Stomach (tissue), 9 donors: ENCODE results near the gene ARL8B. TPM values are rescaled to one million over a fixed set of nuclear protein-coding genes. Genes with fewer than 3 reads are reported as not detected.

Source experiments
- DNase-seq, 2 donors: peaks; one replicate each; pipeline versions ENCODE4 v3.0.0 to v3.0.0-alpha.2; 2013 to 2019
- H3K27ac ChIP-seq, 5 donors: fragments of 200-600 bp in 4 of 5; sonication (generic) in 4 of 5; one replicate each; pipeline ENCODE4 v1.5.1; 2013 to 2019; ENCODE audit warnings: mild to moderate bottlenecking in 1 of 5, moderate library complexity in 1 of 5
- H3K27me3 ChIP-seq, 3 donors: fragments of 200-600 bp; sonication (generic); one replicate each; pipeline ENCODE4 v1.5.1; 2017 to 2019; ENCODE audit warnings: mixed run types in 1 of 3
- H3K36me3 ChIP-seq, 4 donors: fragments of 200-600 bp; sonication (generic); 1 replicate in 3 of 4; 2 replicates in 1 of 4; pipeline ENCODE4 v1.5.1; 2016 to 2019
- H3K4me1 ChIP-seq, 4 donors: fragments of 200-600 bp; sonication (generic); one replicate each; pipeline ENCODE4 v1.5.1; 2016 to 2019
- H3K4me3 ChIP-seq, 4 donors: fragments of 200-600 bp; sonication (generic) in 3 of 4; one replicate each; pipeline ENCODE4 v1.5.1; 2016 to 2019; ENCODE audit warnings: mild to moderate bottlenecking in 1 of 4
- H3K9me3 ChIP-seq, 4 donors: fragments of 200-600 bp; sonication (generic); one replicate each; pipeline ENCODE4 v1.5.1; 2016 to 2019
- CTCF ChIP-seq, 7 experiments: fragments of 450-650 bp in 4 of 7; fragments of 200-600 bp in 3 of 7; sonication (generic) in 3 of 7; IDR thresholded peaks; one replicate each; pipeline ENCODE4 v1.5.1; 2016 to 2019; ENCODE audit warnings: antibody characterized with exemption in 7 of 7, control low read depth in 2 of 7, mild to moderate bottlenecking in 1 of 7
- EP300 ChIP-seq: sonication (generic); formaldehyde crosslinking; IDR thresholded peaks from one replicate; pipeline ENCODE4 v1.6.1; 2017; ENCODE audit warnings: antibody characterized with exemption
- POLR2A ChIP-seq, 4 donors: fragments of 450-650 bp; IDR thresholded peaks; one replicate each; pipeline ENCODE4 v1.6.1; 2016; ENCODE audit warnings: antibody characterized with exemption in 4 of 4, control low read depth in 2 of 4, mild to moderate bottlenecking in 1 of 4, moderate library complexity in 1 of 4
- POLR2AphosphoS5 ChIP-seq, 3 donors: sonication (generic); formaldehyde crosslinking; IDR thresholded peaks; one replicate each; pipeline ENCODE4 v1.6.1; 2016; ENCODE audit warnings: antibody characterized with exemption in 3 of 3
- WGBS, 5 donors: extraction: QIAGEN DNeasy Blood & Tissue Kit in 3 of 5; methylation state at CpG; one replicate each; pipeline versions ENCODE4 v1.1.5 to v1.1.7; 2013 to 2018; 5-methylcytosine and 5-hydroxymethylcytosine counted together
- intact Hi-C: fragments of 100-400 bp; cut with DNase I; formaldehyde crosslinking; loops from one replicate; pipeline ENCODE4 v1.15.1; 2023; ENCODE audit warnings: low total_unique reads
- polyA plus RNA-seq, 3 donors: library from polyadenylated mRNA; stranded (reverse); fragments of 200-250 nt; gene quantifications; one replicate each; pipeline ENCODE4 v1.2.3, GENCODE V29; 2013
- total RNA-seq, 5 donors: library from RNA; depleted of rRNA; stranded (reverse); fragments of >200 nt; gene quantifications; one replicate each; pipeline versions ENCODE4 v1.1.0 to v1.2.3, GENCODE V29; 2014 to 2016
- donor health status: healthy with polysubstance abuse.
- donor health status: Bipolar disorder and iron deficiency.
- donor health status: healthy.

The ARL8B gene
- total and polyA plus RNA-seq, 8 donors = 14.8 to 73.6 (median 34.5) TPM

- Histone ChIP-seq H3K36me3 (peaks cover 17 to 39% (median 33%) of the 10 kb centered on the region in 4 donors), H3K27me3 (no peaks in the 10 kb centered on the region), H3K27ac (no peak overlapping the region), H3K4me1 (peaks cover 18 to 46% (median 32%) of the 10 kb centered on the region in 4 donors), H3K4me3 (no peak overlapping the region), H3K9me3 (no peaks in the 10 kb centered on the region)
- DNase-seq = no peak
- WGBS, 5 donors = 63 to 73% (median 65%) methylated on average over 6 of the region's 6 CpGs
- TF ChIP-seq CTCF (IDR thresholded peaks at IDR 0.05) (no peak), POLR2A (IDR thresholded peaks at IDR 0.05) (no peak), POLR2AphosphoS5 (IDR thresholded peaks at IDR 0.05) (no peak), EP300 (no peak)
- intact Hi-C loops = loop anchor here (10.0 kb wide), 1 partner anchor 60 kb away; the partner anchor contains the start of gene ARL8B
Observed at GRCh38 chr3:5184499-5184898, 62.4 kb downstream of the ARL8B start.

GRCh38 chr3:5185093-5185673 is 63.1 kb downstream of the ARL8B start:
- Histone ChIP-seq H3K9me3 (no peaks in the 10 kb centered on the region), H3K4me3 (no peak overlapping the region), H3K27me3 (no peaks in the 10 kb centered on the region), H3K27ac (peak overlapping the region in 3 of 5 donors; percentile 39 to 100 (median 99)), H3K4me1 (peaks cover 21 to 53% (median 38%) of the 10 kb centered on the region in 4 donors), H3K36me3 (peaks cover 11 to 32% (median 26%) of the 10 kb centered on the region in 4 donors)
- TF ChIP-seq EP300 = no peak
- TF ChIP-seq CTCF (IDR thresholded peaks at IDR 0.05) = no peak
- intact Hi-C loops = loop anchor here (10.0 kb wide), 1 partner anchor 60 kb away; the partner anchor contains the start of gene ARL8B
- WGBS, 5 donors = 44 to 61% (median 54%) methylated on average over 5 of the region's 5 CpGs
- DNase-seq = no peak

- Histone ChIP-seq H3K4me1 (peaks cover 30 to 62% (median 48%) of the 10 kb centered on the region in 4 donors), H3K27ac (peak overlapping the region; percentile 16 to 100 (median 99)), H3K27me3 (no peaks in the 10 kb centered on the region), H3K36me3 (peaks cover 11 to 21% (median 16%) of the 10 kb centered on the region in 4 donors), H3K9me3 (no peaks in the 10 kb centered on the region), H3K4me3 (peak overlapping the region; percentile 68 to 96 (median 87))
- intact Hi-C loops = loop anchor here (10.0 kb wide), 1 partner anchor 61 kb away; the partner anchor contains the start of gene ARL8B
- TF ChIP-seq EP300 (no peak), POLR2AphosphoS5 (IDR thresholded peaks at IDR 0.05) (no peak), POLR2A (IDR thresholded peaks at IDR 0.05) (no peak), CTCF (IDR thresholded peaks at IDR 0.05) (no peak)
- DNase-seq = peak in 1 of 2 donors; percentile 30
- WGBS, 5 donors = 38 to 58% (median 46%) methylated on average over 6 of the region's 6 CpGs
Observed at GRCh38 chr3:5186089-5186857, 64.2 kb downstream of the ARL8B start.

- WGBS, 5 donors = 4 to 14% (median 5%) methylated on average over 8 of the region's 8 CpGs
- Histone ChIP-seq H3K27ac (peak overlapping the region; percentile 47 to 100 (median 99)), H3K36me3 (peaks cover 6 to 16% (median 11%) of the 10 kb centered on the region in 4 donors), H3K27me3 (no peaks in the 10 kb centered on the region), H3K9me3 (no peaks in the 10 kb centered on the region), H3K4me1 (peaks cover 30 to 67% (median 53%) of the 10 kb centered on the region in 4 donors), H3K4me3 (peak overlapping the region; percentile 68 to 96 (median 87))
- DNase-seq = peak in 1 of 2 donors; percentile 62
- TF ChIP-seq EP300 (no peak), CTCF (IDR thresholded peaks at IDR 0.05) (no peak), POLR2A (IDR thresholded peaks at IDR 0.05) (no peak), POLR2AphosphoS5 (IDR thresholded peaks at IDR 0.05) (no peak)
- intact Hi-C loops = loop anchor here (10.0 kb wide), 1 partner anchor 62 kb away; the partner anchor contains the start of gene ARL8B
Observed at GRCh38 chr3:5186858-5187155, 64.7 kb downstream of the ARL8B start.
